WI38 (cell line): ENCODE results near the gene ITPK1.

Source experiments
- H3K4me3 ChIP-seq: 2 replicates; pipeline ENCODE4 v1.5.1; 2011; ENCODE audit warnings: low read depth, mild to moderate bottlenecking, control low read depth, low read length
- TF ChIP-seq, protein P1 (sequence below): IDR thresholded peaks from 2 replicates; pipeline ENCODE4 v1.5.1; 2012; ENCODE audit warnings: low read depth, mild to moderate bottlenecking, control low read depth, low read length

ITPK1 gene

GRCh38 chr14:92905667-92906066 lies 210.1 kb downstream of the ITPK1 start:
- TF ChIP-seq, protein P1, sequence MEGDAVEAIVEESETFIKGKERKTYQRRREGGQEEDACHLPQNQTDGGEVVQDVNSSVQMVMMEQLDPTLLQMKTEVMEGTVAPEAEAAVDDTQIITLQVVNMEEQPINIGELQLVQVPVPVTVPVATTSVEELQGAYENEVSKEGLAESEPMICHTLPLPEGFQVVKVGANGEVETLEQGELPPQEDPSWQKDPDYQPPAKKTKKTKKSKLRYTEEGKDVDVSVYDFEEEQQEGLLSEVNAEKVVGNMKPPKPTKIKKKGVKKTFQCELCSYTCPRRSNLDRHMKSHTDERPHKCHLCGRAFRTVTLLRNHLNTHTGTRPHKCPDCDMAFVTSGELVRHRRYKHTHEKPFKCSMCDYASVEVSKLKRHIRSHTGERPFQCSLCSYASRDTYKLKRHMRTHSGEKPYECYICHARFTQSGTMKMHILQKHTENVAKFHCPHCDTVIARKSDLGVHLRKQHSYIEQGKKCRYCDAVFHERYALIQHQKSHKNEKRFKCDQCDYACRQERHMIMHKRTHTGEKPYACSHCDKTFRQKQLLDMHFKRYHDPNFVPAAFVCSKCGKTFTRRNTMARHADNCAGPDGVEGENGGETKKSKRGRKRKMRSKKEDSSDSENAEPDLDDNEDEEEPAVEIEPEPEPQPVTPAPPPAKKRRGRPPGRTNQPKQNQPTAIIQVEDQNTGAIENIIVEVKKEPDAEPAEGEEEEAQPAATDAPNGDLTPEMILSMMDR = no peak

GRCh38 chr14:92903359-92903758 lies 212.4 kb downstream of the ITPK1 start:
- H3K4me3 ChIP-seq = no peak overlapping the region

More at GRCh38 chr14:92905667-92906066, 210.1 kb downstream of the ITPK1 start:
- no peak overlapping the region for H3K4me3 ChIP-seq

GRCh38 chr14:92902726-92903125 lies 213.0 kb downstream of the ITPK1 start:
- H3K4me3 ChIP-seq = no peak overlapping the region
- TF ChIP-seq, protein P1 = no peak

More at GRCh38 chr14:92903359-92903758, 212.4 kb downstream of the ITPK1 start:
- TF ChIP-seq, protein P1 = no peak

- no peak overlapping the region for H3K4me3 ChIP-seq
- TF ChIP-seq, protein P1 = no peak
Observed at GRCh38 chr14:92902191-92902590, 213.5 kb downstream of the ITPK1 start.

DNA sequence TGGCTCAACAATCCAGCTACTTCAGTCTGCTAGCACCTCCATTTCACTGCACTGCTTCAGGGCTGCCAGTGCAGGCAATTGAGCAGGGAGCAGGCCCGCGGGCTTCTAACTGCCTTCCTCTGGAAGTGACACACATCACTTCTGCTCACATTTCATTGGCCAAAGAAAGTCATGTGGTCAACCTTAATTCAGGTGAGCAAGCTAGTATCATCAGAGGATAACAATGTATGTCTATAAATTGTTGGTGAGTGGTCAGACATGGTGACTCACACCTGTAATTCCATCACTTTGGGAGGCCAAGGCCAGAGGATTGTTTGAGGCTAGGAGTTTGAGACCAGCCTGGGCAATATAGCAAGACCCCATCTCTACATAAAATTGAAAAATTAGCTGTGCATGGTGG lies 215.1 kb downstream of the ITPK1 start:
- no peak overlapping the region for H3K4me3 ChIP-seq
- TF ChIP-seq, protein P1 = no peak

DNA sequence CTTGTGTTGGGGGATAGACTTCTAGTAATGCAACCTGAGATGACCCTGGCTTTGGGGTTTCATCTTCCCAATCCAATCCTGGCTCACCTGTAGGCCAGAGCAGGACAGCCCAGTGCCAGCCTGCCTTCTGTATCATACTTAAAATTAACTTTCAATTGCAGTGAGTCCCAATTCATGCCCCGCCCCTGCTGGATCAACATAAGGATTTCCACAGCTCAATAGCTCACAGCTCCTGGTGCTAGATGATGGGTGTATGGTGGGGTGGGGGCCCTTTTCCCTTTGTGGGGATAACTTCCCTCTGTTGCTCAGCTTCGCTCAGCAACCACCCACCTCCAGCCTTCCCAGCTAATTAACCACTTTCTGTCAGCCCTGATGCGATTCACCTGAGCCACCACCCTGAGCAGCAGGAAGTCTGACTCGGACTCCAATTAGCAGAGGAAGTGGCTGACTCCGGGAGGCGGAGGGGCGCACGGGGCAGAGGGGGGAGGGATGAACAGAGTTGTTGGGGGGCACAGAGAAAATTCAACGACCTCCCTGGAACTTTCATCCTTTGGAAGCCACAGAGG lies 217.1 kb downstream of the ITPK1 start:
- TF ChIP-seq, protein P1 = no peak
- no peak overlapping the region for H3K4me3 ChIP-seq

DNA sequence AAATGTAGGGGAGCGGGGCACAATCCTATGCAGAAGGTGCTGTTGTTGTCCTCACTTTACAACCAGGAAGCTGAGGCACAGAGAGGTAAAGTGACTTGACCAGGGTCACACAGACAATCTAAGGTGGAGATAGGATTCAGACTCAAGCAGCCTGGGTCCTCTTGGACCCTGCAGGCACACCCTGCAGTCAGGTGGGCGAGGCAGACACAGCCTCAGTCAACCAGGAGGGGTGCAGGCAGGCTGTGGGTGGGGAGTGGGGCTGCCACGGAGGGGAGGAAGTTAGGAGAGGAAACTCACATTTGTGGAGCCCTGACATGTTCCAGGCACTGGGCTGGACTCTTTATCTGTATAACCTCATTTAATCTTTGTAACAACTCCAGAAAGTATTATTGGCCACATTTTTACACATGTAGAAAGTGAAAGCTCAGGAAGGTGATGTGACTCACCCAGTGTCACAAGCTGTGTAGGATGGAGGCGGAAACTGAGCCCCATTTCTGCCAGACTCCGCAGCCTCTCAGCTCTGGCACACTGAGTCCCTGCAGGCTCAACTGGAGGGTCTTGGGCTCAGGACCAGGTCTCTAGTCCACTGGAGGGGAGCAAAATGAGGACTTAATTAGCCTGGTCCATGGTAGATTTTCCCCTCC lies 217.7 kb downstream of the ITPK1 start:
- no peak overlapping the region for H3K4me3 ChIP-seq
- TF ChIP-seq, protein P1 = no peak
